GM18867 (cell line): ENCODE data around the gene ROPN1B.

ENCODE experiments used
- ATAC-seq: cut with Tn5 transposase; IDR thresholded peaks from one replicate; pipeline ENCODE4 v1.9.1; 2021; ENCODE audit warnings: mild to moderate bottlenecking, moderate library complexity; ENCODE audit not compliant: unreplicated experiment

ROPN1B gene

DNA sequence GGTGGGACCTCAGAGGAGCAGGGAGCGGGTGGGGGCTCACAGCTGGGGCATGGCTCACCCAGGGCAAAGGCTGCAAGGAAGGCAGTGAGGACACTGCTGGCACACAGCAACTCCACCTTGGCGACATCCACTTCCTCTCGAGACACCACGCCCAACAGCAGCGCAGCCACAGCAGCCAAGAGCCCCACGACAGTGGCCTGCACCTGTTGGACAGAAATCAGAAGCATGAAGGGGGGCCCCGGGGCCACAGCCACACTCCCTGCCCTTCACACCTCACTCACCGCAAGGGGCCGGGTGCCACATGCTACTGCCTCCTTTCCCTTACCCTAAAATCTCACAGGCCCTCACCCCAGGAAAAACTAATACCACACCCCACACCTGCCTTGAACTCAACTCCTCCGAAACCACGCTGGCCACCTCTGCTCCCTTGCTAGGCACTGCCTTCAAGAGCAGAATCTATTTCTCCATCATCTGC, 57.3 kb downstream of the ROPN1B start:
- no peak for ATAC-seq

DNA sequence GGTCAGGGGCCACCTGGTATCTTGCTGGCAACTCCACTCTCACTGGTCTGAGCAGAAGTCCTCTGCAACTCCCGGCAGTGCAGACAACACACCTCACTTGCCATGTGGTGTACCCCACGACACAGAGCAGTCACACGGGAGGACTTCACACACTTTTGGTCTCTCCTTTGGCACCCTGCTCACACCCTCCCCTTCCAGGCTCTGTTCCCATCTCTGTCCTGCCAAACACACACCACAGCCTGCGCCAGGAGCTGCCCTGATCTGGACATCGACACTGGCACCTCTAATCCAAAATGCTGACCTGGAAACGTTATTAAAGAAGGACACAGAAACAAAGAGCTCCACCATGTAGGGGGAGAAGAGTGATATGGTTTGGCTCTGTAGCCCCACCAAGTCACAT, 57.8 kb downstream of the ROPN1B start:
- ATAC-seq, result no peak

DNA sequence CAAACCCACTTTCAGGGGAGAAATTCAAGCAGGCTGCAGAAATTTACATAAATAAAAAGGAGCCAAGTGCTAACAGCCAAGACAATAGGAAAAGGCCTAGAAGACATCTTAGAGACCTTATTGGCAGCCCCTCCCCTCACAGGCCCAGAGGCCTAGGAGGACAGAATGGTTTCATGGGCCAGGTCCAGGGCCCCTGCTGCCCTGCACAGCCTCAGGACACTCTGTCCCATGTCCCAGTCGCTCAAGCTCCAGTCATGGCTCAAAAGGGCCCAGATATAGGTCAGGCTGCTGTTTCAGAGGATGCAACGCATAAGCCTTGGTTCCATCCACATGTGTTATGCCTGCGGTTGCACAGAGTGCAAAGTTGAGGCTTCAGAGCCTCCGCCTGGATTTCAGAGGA, 59.1 kb downstream of the ROPN1B start:
- no peak for ATAC-seq

DNA sequence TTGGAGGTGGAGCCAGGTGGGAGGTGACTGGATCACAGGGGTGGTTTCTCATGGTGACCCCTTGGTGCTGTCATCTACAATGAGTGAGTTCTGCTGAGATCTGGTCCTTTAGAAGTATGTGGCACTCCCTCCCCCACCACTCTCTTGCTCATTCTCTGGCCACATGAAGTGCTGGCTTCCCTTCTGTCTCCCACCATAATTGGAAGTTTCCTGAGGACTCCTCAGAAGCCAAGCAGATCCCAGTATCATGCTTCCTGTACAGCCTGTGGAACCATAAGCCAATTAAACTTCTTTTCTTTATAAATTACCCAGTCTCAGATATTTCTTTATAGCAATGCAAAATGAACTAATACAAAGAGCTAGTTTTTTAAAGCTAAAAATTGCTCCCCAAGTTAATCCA, 60.3 kb downstream of the ROPN1B start:
- ATAC-seq, result no peak

DNA sequence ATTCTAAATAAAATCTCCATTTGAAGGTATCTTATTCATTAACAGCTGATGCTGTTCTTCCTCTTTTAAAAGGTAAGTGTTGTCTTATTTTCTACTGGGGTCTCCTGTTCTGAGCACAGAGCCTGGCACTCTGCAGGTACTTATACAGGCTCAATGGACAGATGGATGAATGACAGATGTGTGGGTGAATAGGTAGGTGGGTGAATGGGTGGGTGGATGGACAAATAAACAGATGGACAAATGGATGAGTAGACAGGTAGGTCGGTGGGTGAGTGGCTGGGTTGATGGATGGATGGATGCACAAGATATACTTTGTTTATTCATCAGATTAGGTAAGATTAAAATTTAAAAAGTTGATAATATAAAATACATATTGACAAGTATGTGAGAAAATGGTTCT, 61.5 kb downstream of the ROPN1B start:
- ATAC-seq, result no peak

DNA sequence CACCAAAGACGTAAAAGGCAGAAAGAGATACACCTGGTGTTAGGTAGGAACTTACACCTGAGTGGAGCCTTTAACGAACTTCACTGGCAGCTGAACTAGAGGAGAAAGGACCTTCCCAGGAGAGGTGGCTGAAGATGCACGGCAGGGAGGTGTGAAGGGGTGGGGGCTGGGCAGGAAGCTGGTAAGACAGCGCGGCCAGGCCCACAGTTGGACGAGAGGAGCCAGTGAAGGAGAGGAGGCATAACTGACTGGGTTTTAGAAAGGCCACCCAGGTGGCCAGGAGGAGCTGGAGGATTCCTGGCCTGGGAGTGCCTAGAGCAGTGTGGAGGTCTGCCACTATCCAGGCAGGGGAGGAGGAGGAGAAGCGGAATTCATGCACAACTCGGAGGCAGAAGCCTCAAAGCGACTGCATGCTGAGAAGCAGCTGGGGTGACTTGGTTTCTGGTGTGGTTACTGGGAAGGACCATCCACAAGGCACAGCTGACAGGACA, 63.0 kb downstream of the ROPN1B start:
- ATAC-seq, result no peak
